Measurements from ENCODE around the gene CASQ2. TPM values are rescaled to one million over a fixed set of nuclear protein-coding genes. Genes with fewer than 3 reads are reported as not detected.

The CASQ2 gene
- total RNA-seq, 1 donor from 2014 or later = not detected

- Mint-ChIP-seq H3K9me3 (ENCODE audit: low read depth) (peaks cover 3% of the 10 kb centered on the region), H3K27me3 (ENCODE audit: low read depth) (peaks cover 45% of the 10 kb centered on the region), H3K4me3 (ENCODE audit: unreplicated experiment) (no peak overlapping the region), H3K36me3 (ENCODE audit: low read depth) (peaks cover 1% of the 10 kb centered on the region), H3K27ac (ENCODE audit: unreplicated experiment) (no peak overlapping the region), H3K4me1 (ENCODE audit: low read depth) (no peaks in the 10 kb centered on the region)
- no peak for TF ChIP-seq CTCF (IDR thresholded peaks at IDR 0.05)
- DNase-seq (ENCODE audit: low spot score) = no peak
Observed at GRCh38 chr1:115810609-115811008, 42.1 kb upstream of the CASQ2 start.

GRCh38 chr1:115809847-115810246 is 41.3 kb upstream of the CASQ2 start:
- no peak for TF ChIP-seq CTCF (IDR thresholded peaks at IDR 0.05)
- Mint-ChIP-seq H3K4me1 (ENCODE audit: low read depth) (no peaks in the 10 kb centered on the region), H3K27ac (ENCODE audit: unreplicated experiment) (no peak overlapping the region), H3K27me3 (ENCODE audit: low read depth) (peaks cover 52% of the 10 kb centered on the region), H3K9me3 (ENCODE audit: low read depth) (peaks cover 3% of the 10 kb centered on the region), H3K36me3 (ENCODE audit: low read depth) (peaks cover 1% of the 10 kb centered on the region), H3K4me3 (ENCODE audit: unreplicated experiment) (no peak overlapping the region)
- DNase-seq (ENCODE audit: low spot score) = no peak

- Mint-ChIP-seq H3K27me3 (ENCODE audit: low read depth) (peaks cover 50% of the 10 kb centered on the region), H3K27ac (ENCODE audit: unreplicated experiment) (no peak overlapping the region), H3K4me3 (ENCODE audit: unreplicated experiment) (no peak overlapping the region), H3K4me1 (ENCODE audit: low read depth) (no peaks in the 10 kb centered on the region), H3K36me3 (ENCODE audit: low read depth) (peaks cover 1% of the 10 kb centered on the region), H3K9me3 (ENCODE audit: low read depth) (peaks cover 3% of the 10 kb centered on the region)
- DNase-seq (ENCODE audit: low spot score) = no peak
- TF ChIP-seq CTCF (IDR thresholded peaks at IDR 0.05) = no peak
Observed at GRCh38 chr1:115809076-115809475, 40.6 kb upstream of the CASQ2 start.

- DNase-seq (ENCODE audit: low spot score) = no peak
- H3K27ac Mint-ChIP-seq (ENCODE audit: unreplicated experiment) = no peak overlapping the region
Observed at GRCh38 chr1:115807723-115808122, 39.2 kb upstream of the CASQ2 start.

GRCh38 chr1:115805597-115805996 is 37.1 kb upstream of the CASQ2 start:
- H3K27me3 Mint-ChIP-seq (ENCODE audit: low read depth) = peaks cover 42% of the 10 kb centered on the region
- no peak for TF ChIP-seq CTCF (IDR thresholded peaks at IDR 0.05)
- H3K9me3 Mint-ChIP-seq (ENCODE audit: low read depth) = peaks cover 3% of the 10 kb centered on the region
- peaks cover 1% of the 10 kb centered on the region for H3K36me3 Mint-ChIP-seq (ENCODE audit: low read depth)
- DNase-seq (ENCODE audit: low spot score) = no peak
- H3K4me3 Mint-ChIP-seq (ENCODE audit: unreplicated experiment) = no peak overlapping the region
- H3K27ac Mint-ChIP-seq (ENCODE audit: unreplicated experiment) = no peak overlapping the region
- no peaks in the 10 kb centered on the region for H3K4me1 Mint-ChIP-seq (ENCODE audit: low read depth)

More at GRCh38 chr1:115807723-115808122, 39.2 kb upstream of the CASQ2 start:
- peak; percentile 90 for TF ChIP-seq CTCF (IDR thresholded peaks at IDR 0.05)
- H3K4me1 Mint-ChIP-seq (ENCODE audit: low read depth) = no peaks in the 10 kb centered on the region
- H3K27me3 Mint-ChIP-seq (ENCODE audit: low read depth) = peaks cover 42% of the 10 kb centered on the region
- H3K9me3 Mint-ChIP-seq (ENCODE audit: low read depth) = peaks cover 3% of the 10 kb centered on the region
- H3K4me3 Mint-ChIP-seq (ENCODE audit: unreplicated experiment) = no peak overlapping the region
- peaks cover 1% of the 10 kb centered on the region for H3K36me3 Mint-ChIP-seq (ENCODE audit: low read depth)
